Thyroid gland (tissue), 4 donors: ENCODE measurements around the gene ANAPC2.

Experiments
- CTCF ChIP-seq, 6 experiments: fragments of 200-600 bp in 3 of 6; fragments of 450-650 bp in 3 of 6; sonication (generic) in 3 of 6; IDR thresholded peaks; one replicate each; pipeline ENCODE4 v1.5.1; 2016 to 2019; ENCODE audit warnings: antibody characterized with exemption in 6 of 6, mild to moderate bottlenecking in 2 of 6, inconsistent platforms in 1 of 6, moderate library complexity in 1 of 6
- POLR2A ChIP-seq, 2 donors: fragments of 450-650 bp; IDR thresholded peaks; one replicate each; pipeline ENCODE4 v1.6.1; 2017; ENCODE audit warnings: antibody characterized with exemption in 2 of 2, mild to moderate bottlenecking in 2 of 2, moderate library complexity in 1 of 2

- no peak for TF ChIP-seq POLR2A (IDR thresholded peaks at IDR 0.05)
- no peak for TF ChIP-seq CTCF (IDR thresholded peaks at IDR 0.05)
Measured at GRCh38 chr9:137232101-137232500, 43.7 kb upstream of the ANAPC2 start.
